Measurements from ENCODE around the gene NCCRP1.

NCCRP1 gene, protein sequence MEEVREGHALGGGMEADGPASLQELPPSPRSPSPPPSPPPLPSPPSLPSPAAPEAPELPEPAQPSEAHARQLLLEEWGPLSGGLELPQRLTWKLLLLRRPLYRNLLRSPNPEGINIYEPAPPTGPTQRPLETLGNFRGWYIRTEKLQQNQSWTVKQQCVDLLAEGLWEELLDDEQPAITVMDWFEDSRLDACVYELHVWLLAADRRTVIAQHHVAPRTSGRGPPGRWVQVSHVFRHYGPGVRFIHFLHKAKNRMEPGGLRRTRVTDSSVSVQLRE

DNA sequence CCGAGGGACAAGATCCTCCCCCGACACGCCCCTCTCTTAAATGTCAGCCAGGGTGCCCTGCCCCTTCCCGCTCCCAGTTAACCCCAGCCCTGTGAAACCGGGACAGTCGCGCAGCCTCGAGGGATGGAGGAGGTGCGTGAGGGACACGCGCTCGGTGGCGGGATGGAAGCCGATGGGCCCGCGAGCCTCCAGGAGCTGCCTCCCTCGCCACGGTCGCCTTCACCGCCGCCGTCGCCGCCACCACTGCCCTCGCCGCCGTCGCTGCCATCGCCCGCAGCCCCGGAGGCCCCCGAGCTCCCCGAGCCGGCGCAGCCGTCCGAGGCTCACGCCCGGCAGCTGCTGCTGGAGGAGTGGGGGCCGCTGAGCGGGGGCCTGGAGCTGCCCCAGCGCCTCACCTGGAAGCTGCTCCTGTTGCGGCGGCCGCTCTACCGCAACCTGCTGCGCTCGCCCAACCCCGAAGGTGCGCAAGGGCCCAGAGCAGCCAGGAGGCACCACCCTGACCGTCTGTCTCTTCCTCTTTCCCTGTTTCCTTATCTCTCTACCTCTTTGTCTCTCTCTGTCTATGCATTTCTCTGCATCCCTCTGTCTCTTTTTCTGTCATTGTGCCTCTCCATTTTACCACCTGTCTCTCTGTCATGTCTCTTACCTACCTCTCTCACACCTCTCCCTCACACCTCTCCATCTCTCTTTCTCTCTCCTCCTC lies at the start of gene NCCRP1:
Gene NCCRP1 (plus strand): TSS at position 105 of the 703 bp plus-strand sequence. CDS start 19 bp downstream, at position 124.
- DNase-seq, result no peak

DNA sequence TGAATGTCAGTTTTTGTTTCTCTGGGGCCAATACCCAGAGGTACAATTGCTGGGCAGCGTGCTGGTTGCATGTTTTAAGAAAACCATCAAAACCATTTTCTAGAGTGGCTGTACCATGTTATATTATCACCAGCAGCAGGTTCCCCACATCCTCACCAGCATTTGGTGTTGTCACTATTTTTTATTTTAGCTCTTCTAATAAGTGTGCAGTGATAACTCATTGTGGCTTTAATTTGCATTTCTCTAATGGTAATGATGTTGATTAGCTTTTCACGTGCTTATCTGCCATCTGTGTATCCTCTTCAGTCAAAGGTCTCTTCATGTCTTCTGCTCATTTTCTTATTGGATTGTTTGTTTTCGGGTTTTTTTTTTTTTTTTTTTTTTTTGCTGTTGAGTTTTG lies 49.3 kb upstream of the NCCRP1 start:
- no peak for DNase-seq

DNA sequence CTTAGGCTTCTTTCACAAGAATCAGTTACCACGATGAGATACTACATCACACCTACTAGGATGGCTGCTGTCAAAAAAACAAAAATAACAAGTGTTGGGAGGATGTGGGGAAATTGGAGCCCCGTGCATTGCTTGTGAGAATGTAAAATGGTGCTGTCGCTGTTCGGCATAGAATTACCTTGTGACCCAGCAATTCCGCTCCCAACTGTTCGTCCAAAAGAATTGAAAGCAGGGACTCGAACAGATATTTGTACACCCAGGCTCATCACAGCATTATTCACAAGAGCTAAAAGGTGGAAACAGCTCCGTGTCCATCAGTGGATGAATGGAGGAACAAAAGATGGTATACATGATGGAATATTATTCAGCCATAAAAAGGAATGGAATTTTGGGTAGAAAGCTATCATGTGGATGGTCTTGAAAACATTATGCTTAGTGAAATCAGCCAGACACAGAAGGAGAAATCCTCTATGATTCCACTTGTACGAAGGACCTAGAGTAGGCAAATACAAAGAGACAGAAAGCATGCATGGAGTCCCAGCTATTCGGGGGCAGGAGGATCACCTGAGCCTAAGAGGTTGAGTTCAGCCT lies 47.7 kb upstream of the NCCRP1 start:
- no peak for DNase-seq

DNA sequence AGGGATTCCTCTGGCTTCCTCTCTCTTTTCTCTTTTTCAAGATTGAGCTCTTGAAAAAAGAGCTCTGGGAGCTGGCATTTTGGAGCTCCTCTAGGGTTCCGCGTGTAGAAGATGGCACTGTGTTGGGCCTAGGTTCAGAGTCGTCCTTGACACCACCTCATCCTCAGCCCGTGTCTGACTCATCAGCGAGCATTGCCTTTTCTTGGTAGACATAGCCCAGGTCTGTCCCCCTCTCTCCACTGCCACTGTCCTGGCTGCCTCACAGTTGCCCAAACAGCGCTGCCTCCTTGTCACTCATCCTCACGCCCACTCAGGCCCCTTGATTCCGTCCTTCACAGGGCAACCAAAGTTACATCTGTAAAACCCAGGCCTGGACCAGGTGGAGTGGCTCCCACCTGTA lies 46.5 kb upstream of the NCCRP1 start:
- no peak for DNase-seq

DNA sequence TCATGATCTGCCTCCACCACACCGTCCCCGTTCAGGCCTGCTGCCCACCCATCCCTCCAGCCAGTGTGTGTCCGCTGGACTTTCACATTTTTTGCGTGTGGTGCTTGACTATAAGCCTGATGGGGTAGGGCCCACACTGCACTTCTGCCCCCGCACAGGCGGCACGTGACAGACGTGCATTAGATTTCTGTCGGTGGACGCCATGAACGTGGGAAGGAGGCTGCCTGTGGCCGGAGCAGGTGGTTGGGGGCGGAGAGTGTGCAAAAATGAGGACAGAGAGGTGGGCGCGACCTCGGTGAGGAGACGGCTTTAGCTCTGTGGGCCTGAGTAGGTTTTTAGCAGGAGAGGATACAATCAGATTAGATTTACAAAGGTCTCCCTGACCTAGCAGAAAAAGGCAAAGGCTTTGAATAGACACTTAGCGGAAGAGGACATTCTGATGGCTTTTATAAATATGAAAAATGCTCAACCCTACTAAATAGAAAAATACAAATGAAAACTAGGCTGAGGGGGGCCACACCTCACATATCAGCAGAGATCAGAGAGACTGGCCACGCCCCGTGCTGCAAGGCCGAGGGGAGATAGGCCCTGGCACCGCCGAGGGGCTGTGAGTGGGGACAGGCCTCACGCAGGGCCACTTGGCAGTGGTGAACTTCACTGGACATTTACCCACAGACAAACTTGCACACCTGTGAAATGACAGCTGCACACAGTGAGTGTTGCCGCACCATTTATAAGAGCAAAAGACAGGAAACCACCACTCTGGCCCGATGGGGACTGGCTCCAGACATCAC lies 45.8 kb upstream of the NCCRP1 start:
- DNase-seq, result no peak

DNA sequence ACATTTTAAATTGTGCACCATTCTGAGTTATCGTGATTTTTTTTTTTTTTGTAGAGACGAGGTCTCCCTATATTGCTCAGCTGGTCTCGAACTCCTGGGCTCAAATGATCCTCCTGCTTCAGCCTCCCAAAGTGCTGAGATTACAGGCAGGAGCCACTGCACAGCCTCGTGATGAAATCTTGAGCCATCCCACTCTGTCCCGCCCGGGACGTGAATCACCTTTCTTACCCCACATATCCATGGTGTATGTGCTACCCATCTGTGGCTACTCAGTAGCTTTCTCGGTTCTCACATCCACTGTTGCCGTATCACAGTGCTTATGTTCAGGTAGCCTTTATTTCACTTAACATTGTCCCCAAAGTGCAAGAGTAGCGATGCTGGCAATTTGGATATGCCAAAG lies 44.7 kb upstream of the NCCRP1 start:
- no peak for DNase-seq

DNA sequence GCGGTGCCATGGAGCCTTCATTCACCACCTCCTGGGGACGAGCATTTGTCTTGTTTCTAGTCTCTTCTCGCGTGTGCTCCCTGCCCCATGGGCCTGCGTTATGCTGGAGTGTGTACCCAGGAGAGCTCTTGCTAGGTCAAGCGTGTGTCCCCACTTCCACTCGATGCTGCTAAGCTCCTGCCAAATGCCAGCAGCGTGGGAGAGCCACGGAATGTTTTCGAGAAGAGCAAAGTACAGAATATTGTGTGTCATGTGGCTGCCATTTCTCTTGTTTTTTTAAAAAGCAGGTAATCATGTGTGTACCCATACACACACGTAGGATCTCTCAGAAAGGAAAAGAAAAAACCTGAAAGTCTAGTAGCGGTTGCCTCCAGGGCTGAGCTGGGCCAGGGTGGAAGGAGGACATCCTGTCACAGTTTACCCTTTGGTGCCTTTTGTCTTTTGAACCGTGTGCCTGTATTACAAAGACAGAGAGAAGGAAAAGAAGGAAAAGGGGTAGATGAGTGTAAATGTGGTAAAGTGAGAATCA lies 42.6 kb upstream of the NCCRP1 start:
- no peak for DNase-seq

DNA sequence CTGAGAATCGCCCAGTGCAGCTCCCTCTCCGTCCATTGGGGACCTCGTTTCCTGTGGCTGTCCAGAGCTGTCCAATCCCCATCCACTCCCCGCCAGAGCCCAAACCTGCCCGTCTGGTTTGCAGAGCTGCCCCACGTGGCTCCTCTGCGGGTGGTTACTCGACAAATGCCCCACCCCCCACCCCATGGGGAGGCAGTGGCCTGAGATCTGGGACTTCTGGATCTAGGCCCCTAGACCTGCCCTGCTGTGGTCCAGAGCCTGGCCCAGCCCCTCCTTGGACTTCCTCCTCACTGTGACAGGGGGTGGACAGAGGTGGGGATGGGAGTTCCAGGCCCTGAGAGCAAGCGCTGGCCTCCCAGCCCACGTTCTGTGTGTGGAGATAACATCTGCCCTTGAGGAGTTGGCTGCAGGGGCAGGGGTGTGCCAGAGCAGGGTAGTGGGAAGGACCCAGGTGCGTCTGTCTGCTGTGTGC lies 42.1 kb upstream of the NCCRP1 start:
- DNase-seq, result no peak

DNA sequence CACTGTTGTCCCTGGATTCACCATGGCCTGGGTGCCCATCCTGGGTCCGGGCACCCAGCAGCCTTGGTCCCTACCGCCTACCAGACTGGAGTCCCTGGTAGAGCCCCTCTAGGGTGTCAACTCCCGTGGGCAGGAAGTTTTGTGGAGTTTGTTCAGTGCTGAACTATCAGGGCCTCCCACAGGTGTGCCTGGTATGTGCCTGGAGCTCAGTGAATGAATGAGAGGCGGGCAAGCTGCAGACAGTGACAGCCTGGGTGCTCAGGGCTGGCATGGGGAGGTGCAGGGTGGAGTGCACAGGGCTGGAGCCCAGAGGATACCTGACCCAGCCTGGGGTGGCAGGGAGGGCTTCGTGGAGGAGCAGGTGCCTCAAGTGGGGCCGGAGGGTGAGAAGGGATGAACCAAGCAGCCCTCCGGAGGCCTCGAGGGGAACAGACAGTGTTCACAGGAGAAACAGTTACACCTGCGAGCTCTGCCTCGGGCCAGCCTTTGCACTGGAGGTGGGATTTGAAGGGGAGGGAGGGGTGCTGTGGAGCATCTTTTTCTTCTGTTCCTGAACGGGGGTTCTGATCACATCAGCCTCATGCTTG lies 41.6 kb upstream of the NCCRP1 start:
- no peak for DNase-seq

DNA sequence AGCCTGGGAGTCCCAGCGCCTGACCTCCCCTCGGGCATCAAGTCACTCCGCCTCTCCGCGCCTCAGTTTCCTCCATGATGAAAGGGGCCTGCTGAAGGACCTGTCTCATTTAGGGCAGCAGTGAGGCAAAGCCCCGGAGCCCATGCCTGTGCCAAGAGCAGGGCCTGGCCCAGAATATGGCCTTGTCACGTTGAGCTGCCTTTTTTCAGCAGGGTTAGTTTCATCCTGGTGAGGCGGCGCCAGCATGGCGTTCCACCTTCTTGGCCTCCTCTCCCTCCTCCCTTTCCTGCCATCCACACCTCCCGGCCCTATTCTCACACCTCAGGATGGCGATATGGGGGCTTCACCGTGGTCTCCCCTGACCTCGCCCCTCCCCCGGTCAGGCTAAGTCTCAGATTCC lies 41.0 kb upstream of the NCCRP1 start:
- no peak for DNase-seq

DNA sequence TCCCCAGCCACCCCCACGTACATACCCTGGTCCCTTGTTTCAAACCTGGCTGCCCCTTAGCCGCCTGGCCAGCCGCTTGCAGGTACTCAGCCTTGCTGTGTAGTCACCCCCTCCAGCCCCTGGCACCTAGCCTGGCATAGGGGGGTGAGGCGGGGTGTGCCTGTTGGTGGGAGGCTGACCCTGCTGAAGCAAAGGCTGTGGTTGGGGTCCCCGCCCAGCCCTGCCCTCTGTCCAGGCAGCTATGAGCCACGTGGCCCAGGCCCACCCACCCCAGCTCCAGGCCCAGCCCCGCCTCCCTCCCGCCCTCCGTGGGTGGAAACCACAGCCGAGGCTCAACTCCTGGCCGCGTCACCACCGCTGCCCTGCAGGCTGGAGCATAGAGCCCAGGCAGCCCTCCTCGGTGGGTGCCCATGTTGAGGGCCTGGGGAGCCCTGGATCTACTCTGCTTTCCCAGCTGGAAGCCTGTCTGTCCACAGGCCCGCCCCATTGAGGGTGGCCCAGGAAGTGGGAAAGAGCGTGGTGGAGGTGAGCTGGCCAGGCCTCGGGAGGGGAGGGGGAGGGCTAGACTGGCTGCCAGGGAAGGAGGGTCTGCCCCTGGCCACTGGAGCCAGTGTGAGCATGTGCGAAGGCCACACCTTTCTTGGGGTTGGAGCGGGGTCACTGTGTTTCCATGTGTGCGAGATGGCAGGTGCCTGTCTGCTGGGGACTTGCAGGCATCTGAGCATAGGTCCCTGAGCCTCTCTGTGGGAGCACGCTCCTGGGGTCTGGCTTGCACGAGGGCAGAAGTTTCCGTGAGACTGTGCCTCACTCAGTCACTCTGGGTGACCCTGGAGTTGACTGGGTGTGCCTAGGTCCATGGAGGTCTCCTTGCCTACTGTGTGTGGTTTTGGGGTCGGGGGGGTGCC lies 40.2 kb upstream of the NCCRP1 start:
- no peak for DNase-seq

DNA sequence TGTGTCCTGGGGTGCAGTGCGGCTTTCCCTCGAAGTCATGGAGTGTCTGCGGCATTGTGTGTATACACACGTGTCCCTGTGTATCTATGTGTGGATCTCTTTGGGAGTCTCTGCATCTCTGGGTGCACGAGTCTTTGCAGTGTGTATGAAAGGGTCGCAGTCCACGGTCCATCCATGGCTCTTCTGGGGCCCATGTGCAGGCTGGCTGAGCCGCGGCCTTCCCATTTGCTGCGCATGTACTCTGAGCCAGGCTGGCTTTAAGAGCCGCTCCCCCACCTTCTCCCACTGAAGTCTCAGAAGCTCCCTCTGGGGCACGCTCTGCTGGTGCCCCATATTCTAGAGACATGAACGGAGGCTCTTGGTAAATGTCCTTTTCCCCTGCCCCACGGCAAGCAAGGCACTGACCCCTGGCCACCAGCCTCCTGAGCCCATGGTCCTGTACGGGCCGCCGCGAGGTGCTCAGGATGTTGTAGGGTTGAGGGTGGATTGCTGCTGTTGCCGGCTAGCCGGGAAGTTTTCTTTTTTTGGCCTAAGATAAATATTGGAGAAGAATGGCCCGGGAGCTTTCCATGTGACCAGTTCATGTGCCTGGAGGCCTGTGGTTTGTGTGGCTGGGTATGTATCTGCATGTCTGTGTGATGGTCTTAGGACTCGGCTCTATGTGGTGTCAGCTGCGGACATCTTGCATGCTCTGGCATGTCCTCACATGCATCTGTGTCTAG lies 39.3 kb upstream of the NCCRP1 start:
- DNase-seq, result no peak

DNA sequence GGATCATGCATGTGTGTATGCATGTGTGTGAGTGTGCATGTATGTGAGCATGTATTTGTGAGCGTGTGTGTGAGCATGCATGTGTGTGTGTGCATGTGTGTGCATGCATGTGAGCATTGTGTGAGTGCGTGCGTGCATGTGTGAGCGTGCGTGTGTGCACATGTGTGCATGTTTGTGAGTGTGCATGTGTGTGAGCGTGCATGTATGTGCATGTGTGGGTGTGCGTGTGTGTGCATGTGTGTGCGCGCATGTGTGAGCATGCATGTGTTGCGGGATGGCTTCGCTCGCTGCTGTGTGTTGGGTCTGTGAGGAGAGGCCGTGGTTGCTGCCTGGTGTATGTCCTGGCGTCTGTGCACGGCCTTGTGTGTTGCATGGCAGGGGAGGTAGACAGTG lies 38.8 kb upstream of the NCCRP1 start:
- DNase-seq, result no peak

DNA sequence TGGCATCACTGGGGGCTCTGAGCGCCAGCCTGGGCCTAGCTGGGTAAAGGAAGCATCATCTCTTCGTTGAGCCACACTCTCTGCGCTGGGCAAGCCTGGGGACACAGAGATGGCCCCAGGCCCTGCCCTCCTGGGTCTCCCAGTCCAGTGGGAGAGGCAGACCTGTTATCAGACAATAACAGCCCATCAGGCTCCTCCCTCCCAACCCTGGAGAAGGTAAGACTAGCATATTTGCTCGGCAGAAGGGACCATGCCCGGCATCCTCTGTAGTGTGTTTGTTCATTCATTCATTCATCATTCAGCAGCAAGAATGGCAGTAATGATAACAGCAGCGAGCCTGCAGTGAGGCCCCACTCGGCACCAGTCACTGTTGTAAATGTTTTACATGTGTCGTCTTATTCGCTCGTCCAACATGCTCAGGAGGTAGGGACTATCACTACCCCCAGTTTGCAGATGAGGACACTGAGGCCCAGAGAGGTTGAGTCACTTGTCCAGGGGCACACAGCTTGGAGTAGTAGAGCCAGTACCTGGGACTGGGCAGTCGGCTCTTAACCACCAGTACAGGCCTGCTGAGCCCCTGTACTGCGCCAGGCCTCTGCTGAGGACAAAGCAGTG lies 38.0 kb upstream of the NCCRP1 start:
- DNase-seq, result no peak

DNA sequence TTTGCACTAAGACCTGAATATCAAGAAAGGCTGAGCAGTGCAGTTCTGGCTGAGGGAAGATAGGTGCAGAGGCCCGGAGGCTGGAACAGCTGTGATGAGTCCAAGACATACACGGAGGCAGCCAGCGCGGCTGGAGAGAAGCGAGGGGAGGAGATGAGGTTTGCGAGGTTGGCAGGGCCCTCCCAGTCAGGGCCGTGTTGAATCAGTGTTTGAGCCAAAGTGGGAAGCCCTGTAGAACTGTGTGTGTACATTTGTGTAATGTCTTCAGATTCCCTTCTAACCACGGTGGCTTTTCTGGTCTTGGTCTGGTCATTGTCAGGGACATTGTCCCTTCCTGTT lies 36.3 kb upstream of the NCCRP1 start:
- DNase-seq, result no peak

DNA sequence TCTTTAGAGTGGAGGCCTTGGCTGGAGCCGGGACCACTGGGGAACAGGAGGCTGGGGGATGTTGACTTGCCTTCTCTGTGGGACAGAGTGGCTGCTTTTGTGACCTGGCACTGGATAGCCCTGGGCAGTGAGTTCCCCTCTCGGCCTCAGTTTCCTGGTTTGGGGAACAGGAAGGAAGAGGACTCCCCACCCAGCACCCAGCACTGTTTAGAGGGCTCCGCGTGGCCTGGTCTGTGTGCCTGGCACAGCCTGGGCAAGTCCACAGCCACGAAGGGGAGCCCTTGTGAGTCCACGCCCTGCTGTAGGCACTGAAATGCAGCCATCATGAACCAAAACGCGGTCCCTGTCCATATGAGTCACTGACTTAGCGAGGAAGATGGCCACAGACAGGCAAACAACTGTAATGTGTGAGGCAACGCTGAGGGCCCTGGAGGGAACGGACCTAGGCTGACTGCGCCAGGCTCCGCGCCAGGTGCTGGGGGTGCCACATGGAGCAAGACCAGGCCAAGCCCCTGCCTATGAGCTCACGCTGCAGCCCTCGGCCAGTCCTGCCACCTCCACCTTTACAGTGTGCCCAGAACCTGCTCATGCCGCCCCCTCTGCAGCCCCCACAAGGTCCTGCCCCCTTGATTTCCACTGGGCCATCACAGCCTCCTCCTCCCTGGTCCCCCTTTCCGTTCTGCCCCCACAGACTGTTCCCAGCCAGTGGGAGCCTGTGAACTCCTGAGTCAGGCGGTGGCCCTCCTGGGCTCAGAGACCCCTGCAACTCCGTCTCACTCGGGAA lies 35.7 kb upstream of the NCCRP1 start:
- DNase-seq, result no peak

DNA sequence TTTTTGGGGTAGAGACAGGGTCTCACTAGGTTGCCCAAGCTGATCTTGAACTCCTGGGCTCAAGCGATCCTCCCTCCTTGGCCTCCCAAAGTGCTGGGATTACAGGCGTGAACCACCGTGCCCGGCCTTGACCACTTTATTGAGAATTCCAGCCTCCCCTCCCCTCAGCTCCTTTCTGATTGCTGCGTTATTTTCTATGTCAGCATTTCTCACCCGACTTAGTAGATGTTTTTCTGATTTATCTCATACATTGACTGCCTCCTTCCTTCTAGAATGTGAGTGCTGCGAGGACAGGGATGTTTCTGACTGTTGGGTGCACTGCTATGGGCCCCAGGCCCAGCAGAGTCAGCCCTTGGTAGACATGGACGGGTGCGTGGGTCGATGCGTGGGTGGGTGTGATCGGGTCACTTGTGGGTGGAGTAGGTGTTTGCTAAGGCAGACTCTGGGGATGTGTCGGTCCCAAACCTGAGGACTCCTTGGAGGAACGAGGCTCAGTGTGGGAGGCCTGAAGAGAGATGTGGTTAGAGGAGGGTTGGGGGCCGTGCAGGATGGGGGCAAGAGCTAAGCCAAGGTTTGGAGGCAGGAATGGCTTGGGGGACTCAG lies 34.2 kb upstream of the NCCRP1 start:
- no peak for DNase-seq

DNA sequence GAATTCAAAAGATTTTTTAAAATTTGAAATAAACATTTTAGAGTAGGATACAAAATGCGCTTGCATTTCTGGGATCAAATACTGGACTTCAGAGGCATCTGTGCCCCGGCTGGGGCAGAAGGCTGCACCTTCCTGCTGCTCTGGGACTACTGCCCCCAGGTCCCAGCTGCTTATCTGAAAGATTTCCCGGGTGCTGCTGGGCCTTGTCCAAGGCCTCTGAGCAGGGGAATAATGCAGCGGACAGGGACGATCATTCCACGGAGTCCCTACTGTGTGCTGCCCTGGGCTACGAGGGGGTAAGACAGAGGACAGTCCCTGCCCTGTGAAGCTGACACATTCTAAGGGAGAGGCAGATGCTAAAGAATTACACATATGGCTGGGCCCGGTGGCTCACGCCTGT lies 33.1 kb upstream of the NCCRP1 start:
- no peak for DNase-seq

DNA sequence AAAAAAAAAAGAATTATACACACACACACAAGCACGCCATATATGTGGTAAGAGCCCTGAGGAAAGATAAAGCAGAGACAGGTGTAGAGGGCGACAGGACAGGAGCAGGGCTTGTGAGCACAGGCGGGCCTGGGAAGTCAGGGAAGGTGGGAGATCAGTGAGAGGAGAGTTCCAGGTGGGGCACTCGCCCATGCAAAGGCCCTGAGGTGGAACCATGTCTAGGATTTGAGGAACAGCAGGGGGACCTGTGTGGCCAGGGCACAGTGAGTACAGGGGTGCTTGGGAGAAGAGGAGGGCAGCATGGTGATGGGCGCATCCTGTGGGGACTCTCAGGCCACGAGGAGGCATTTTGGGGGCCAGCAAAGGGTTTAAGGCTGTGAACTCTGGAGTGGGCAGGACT lies 32.5 kb upstream of the NCCRP1 start:
- no peak for DNase-seq
